ENCODE data around the gene LTBP1. TPM values are rescaled to one million over a fixed set of nuclear protein-coding genes. Genes with fewer than 3 reads are reported as not detected.
A peak's percentile ranks its signal among the peaks of the same experiment; 100 is the strongest.
"Not testable (repeated sequence)": the region's sequence is repeated elsewhere in the genome, so short reads cannot be mapped to it uniquely, and the experiment has no call there.

Gene LTBP1
- total and polyA plus RNA-seq, 2 experiments from 2014 or later, result 157 to 211 TPM

DNA sequence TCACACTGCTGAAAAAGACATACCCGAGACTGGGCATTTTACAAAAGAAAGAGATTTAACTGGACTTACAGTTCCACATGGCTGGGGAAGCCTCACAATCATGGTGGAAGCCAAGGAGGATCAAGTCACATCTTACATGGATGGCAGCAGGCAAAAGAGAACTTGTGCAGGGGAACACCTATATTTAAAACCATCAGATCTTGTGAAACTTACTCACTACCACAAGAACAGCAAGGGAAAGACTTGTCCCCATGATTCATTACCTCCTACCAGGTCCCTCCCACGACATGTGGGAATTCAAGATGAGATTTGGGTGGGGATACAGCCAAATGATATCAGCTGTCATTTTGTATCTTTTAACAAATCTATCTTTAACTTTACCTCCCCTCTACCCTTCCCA is 278.6 kb downstream of the LTBP1 start:
- Histone ChIP-seq H3K9me2 (ENCODE audit: insufficient read depth) (no peaks in the 10 kb centered on the region), H3K36me3 (ENCODE audit: low read depth) (peaks cover 16% of the 10 kb centered on the region), H3K9me3 (ENCODE audit: low read depth) (no peaks in the 10 kb centered on the region), H4K20me1 (ENCODE audit: insufficient read depth) (no peaks in the 10 kb centered on the region), H3K27me3 (replicated peaks; ENCODE audit: insufficient read depth) (no peaks in the 10 kb centered on the region), H3K27ac (no peak overlapping the region), H3F3A (ENCODE audit: insufficient read depth) (0 out of 2 replicates have a peak, but pooled peaks cover 3% of the 10 kb centered on the region), H3K4me2 (ENCODE audit: unreplicated experiment) (no peak overlapping the region), H3K4me1 (ENCODE audit: insufficient read depth) (peaks cover 9% of the 10 kb centered on the region), H2AFZ (no peak overlapping the region), H3K79me2 (ENCODE audit: insufficient read depth) (no peaks in the 10 kb centered on the region), H3K9ac (no peak overlapping the region), H3K4me3 (no peak overlapping the region)
- no peak for DNase-seq
- WGBS, 2 experiments (ENCODE audit: low coverage in 1 of 2, low lambda C conversion rate in 2 of 2, missing lambda C conversion rate in 2 of 2), result 91 to 94% methylated on average over 2 of the region's 2 CpGs
- TF ChIP-seq EZH2 (IDR thresholded peaks at IDR 0.05; ENCODE audit: insufficient read depth, poor library complexity, severe bottlenecking) (no peak), EZH2phosphoT487 (IDR thresholded peaks at IDR 0.05; ENCODE audit: insufficient read depth, low read depth) (no peak)
- in situ Hi-C loops (cut with MboI), result no loop called here

DNA sequence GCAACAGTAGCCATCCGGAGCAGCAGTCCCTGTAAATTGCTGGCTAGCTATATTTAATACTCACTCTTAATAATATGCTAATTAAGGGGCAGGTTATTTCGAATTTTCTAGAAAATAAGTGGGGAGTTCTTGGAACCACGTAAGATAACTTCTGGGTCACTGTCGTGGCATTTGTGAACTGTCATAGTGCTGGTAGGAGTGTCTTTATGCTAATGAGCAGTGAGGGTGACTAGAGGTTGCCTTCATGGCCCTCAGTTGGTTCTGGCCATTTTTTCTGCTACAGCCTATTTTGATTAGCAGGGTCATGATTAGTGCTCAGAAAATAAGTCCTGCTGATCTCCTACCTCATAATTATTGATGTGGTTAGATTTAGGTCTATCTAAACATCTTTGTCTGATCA is 279.8 kb downstream of the LTBP1 start:
- no peak overlapping the region for H3K4me3 ChIP-seq

GRCh38 chr2:33229646-33230045 is 282.9 kb downstream of the LTBP1 start:
- WGBS, 2 experiments (ENCODE audit: low coverage in 1 of 2, low lambda C conversion rate in 2 of 2, missing lambda C conversion rate in 2 of 2), result 90 to 93% methylated on average over 4 of the region's 4 CpGs
- no peaks in the 10 kb centered on the region for H3F3A ChIP-seq (ENCODE audit: insufficient read depth)
- H2AFZ ChIP-seq, result no peak overlapping the region
- no peak overlapping the region for H3K4me2 ChIP-seq (ENCODE audit: unreplicated experiment)
- H3K36me3 ChIP-seq (ENCODE audit: low read depth), result peaks cover 12% of the 10 kb centered on the region; the same call in 1 of the 2 replicates
- in situ Hi-C loops (cut with MboI), result no loop called here
- peak; percentile 39 for DNase-seq
- no peak overlapping the region for H3K4me3 ChIP-seq
- no peak for TF ChIP-seq EZH2 (IDR thresholded peaks at IDR 0.05; ENCODE audit: insufficient read depth, poor library complexity, severe bottlenecking)
- TF ChIP-seq EZH2phosphoT487 (IDR thresholded peaks at IDR 0.05; ENCODE audit: insufficient read depth, low read depth), result no peak
- no peak overlapping the region for H3K27ac ChIP-seq
- no peaks in the 10 kb centered on the region for H3K9me3 ChIP-seq (ENCODE audit: low read depth)
- no peaks in the 10 kb centered on the region for H3K4me1 ChIP-seq (ENCODE audit: insufficient read depth)
- H3K9me2 ChIP-seq (ENCODE audit: insufficient read depth), result no peaks in the 10 kb centered on the region
- no peaks in the 10 kb centered on the region for H3K27me3 ChIP-seq (replicated peaks; ENCODE audit: insufficient read depth)
- H4K20me1 ChIP-seq (ENCODE audit: insufficient read depth), result no peaks in the 10 kb centered on the region
- no peak overlapping the region for H3K9ac ChIP-seq
- peaks cover 13% of the 10 kb centered on the region; the same call in 1 of the 2 replicates for H3K79me2 ChIP-seq (ENCODE audit: insufficient read depth)

More for the DNA sequence above, 279.8 kb downstream of the LTBP1 start:
- Histone ChIP-seq H3K27ac (no peak overlapping the region), H3K9me3 (ENCODE audit: low read depth) (no peaks in the 10 kb centered on the region), H3F3A (ENCODE audit: insufficient read depth) (no peaks in the 10 kb centered on the region), H4K20me1 (ENCODE audit: insufficient read depth) (no peaks in the 10 kb centered on the region), H3K4me1 (ENCODE audit: insufficient read depth) (no peaks in the 10 kb centered on the region), H3K36me3 (ENCODE audit: low read depth) (peaks cover 16% of the 10 kb centered on the region), H2AFZ (no peak overlapping the region), H3K9ac (no peak overlapping the region), H3K4me2 (ENCODE audit: unreplicated experiment) (no peak overlapping the region), H3K9me2 (ENCODE audit: insufficient read depth) (no peaks in the 10 kb centered on the region), H3K27me3 (replicated peaks; ENCODE audit: insufficient read depth) (no peaks in the 10 kb centered on the region), H3K79me2 (ENCODE audit: insufficient read depth) (peaks cover 4% of the 10 kb centered on the region; the same call in 1 of the 2 replicates)
- in situ Hi-C loops (cut with MboI), result no loop called here
- DNase-seq, result no peak
- TF ChIP-seq EZH2 (IDR thresholded peaks at IDR 0.05; ENCODE audit: insufficient read depth, poor library complexity, severe bottlenecking) (no peak), EZH2phosphoT487 (IDR thresholded peaks at IDR 0.05; ENCODE audit: insufficient read depth, low read depth) (no peak)
- whole genome bisulfite sequencing, 2 experiments (ENCODE audit: low coverage in 1 of 2, low lambda C conversion rate in 2 of 2, missing lambda C conversion rate in 2 of 2), result 96 to 97% methylated on average over 4 of the region's 4 CpGs

GRCh38 chr2:33230195-33230594 is 283.4 kb downstream of the LTBP1 start:
- no peak overlapping the region for H3K27ac ChIP-seq
- no peak overlapping the region for H3K9ac ChIP-seq
- H3K79me2 ChIP-seq (ENCODE audit: insufficient read depth), result peaks cover 13% of the 10 kb centered on the region; the same call in 1 of the 2 replicates

GRCh38 chr2:33230842-33231241 is 284.1 kb downstream of the LTBP1 start:
- Histone ChIP-seq H2AFZ (no peak overlapping the region), H3K4me1 (ENCODE audit: insufficient read depth) (no peaks in the 10 kb centered on the region), H3F3A (ENCODE audit: insufficient read depth) (no peaks in the 10 kb centered on the region; the same call in none of the 2 replicates), H4K20me1 (ENCODE audit: insufficient read depth) (no peaks in the 10 kb centered on the region), H3K4me2 (ENCODE audit: unreplicated experiment) (no peak overlapping the region), H3K36me3 (ENCODE audit: low read depth) (peaks cover 3% of the 10 kb centered on the region; the same call in 1 of the 2 replicates), H3K9me2 (ENCODE audit: insufficient read depth) (no peaks in the 10 kb centered on the region), H3K9ac (no peak overlapping the region), H3K9me3 (ENCODE audit: low read depth) (no peaks in the 10 kb centered on the region), H3K4me3 (no peak overlapping the region), H3K27me3 (replicated peaks; ENCODE audit: insufficient read depth) (no peaks in the 10 kb centered on the region), H3K79me2 (ENCODE audit: insufficient read depth) (peaks cover 13% of the 10 kb centered on the region; the same call in 1 of the 2 replicates), H3K27ac (no peak overlapping the region)
- WGBS, 2 experiments (ENCODE audit: low coverage in 1 of 2, low lambda C conversion rate in 2 of 2, missing lambda C conversion rate in 2 of 2), result 89 to 90% methylated on average over 7 of the region's 7 CpGs
- in situ Hi-C loops (cut with MboI), result no loop called here
- DNase-seq, result no peak
- TF ChIP-seq EZH2phosphoT487 (IDR thresholded peaks at IDR 0.05; ENCODE audit: insufficient read depth, low read depth), result no peak
- no peak for TF ChIP-seq EZH2 (IDR thresholded peaks at IDR 0.05; ENCODE audit: insufficient read depth, poor library complexity, severe bottlenecking)

More at GRCh38 chr2:33230195-33230594, 283.4 kb downstream of the LTBP1 start:
- H3K27me3 ChIP-seq (replicated peaks; ENCODE audit: insufficient read depth), result no peaks in the 10 kb centered on the region
- H3K4me1 ChIP-seq (ENCODE audit: insufficient read depth), result no peaks in the 10 kb centered on the region
- H3K9me2 ChIP-seq (ENCODE audit: insufficient read depth), result no peaks in the 10 kb centered on the region
- no peak overlapping the region for H3K4me2 ChIP-seq (ENCODE audit: unreplicated experiment)
- DNase-seq, result no peak
- TF ChIP-seq EZH2phosphoT487 (IDR thresholded peaks at IDR 0.05; ENCODE audit: insufficient read depth, low read depth) (no peak), EZH2 (IDR thresholded peaks at IDR 0.05; ENCODE audit: insufficient read depth, poor library complexity, severe bottlenecking) (no peak)
- peaks cover 7% of the 10 kb centered on the region; the same call in 1 of the 2 replicates for H3K36me3 ChIP-seq (ENCODE audit: low read depth)
- no peak overlapping the region for H2AFZ ChIP-seq
- H3F3A ChIP-seq (ENCODE audit: insufficient read depth), result no peaks in the 10 kb centered on the region; the same call in 1 of the 2 replicates
- no peaks in the 10 kb centered on the region for H4K20me1 ChIP-seq (ENCODE audit: insufficient read depth)
- in situ Hi-C loops (cut with MboI), result no loop called here
- H3K4me3 ChIP-seq, result no peak overlapping the region
- H3K9me3 ChIP-seq (ENCODE audit: low read depth), result no peaks in the 10 kb centered on the region

- H3K4me1 ChIP-seq (ENCODE audit: insufficient read depth), result peaks cover 27% of the 10 kb centered on the region
- in situ Hi-C loops (cut with MboI); H3K36me3 ChIP-seq (ENCODE audit: low read depth); H2AFZ ChIP-seq; H3K4me3 ChIP-seq; H3K27me3 ChIP-seq (replicated peaks; ENCODE audit: insufficient read depth); H3K9me2 ChIP-seq (ENCODE audit: insufficient read depth); H3K4me2 ChIP-seq (ENCODE audit: unreplicated experiment); H3K27ac ChIP-seq; H3K9me3 ChIP-seq (ENCODE audit: low read depth); DNase-seq; H3K9ac ChIP-seq; H4K20me1 ChIP-seq (ENCODE audit: insufficient read depth): not testable (repeated sequence)
- peaks cover 35% of the 10 kb centered on the region for H3F3A ChIP-seq (ENCODE audit: insufficient read depth)
- WGBS, 2 experiments (ENCODE audit: low coverage in 1 of 2, low lambda C conversion rate in 2 of 2, missing lambda C conversion rate in 2 of 2), result 93 to 94% methylated on average over 1 of the region's 1 CpG
- peaks cover 21% of the 10 kb centered on the region; the same call in 1 of the 2 replicates for H3K79me2 ChIP-seq (ENCODE audit: insufficient read depth)
These were observed 288.8 kb downstream of the LTBP1 start for GRCh38 chr2:33235559-33235958.
